GM18868 (cell line): ENCODE data around the gene NUB1.

Experiments used
- ATAC-seq: cut with Tn5 transposase; IDR thresholded peaks from one replicate; pipeline ENCODE4 v1.9.1; 2021; ENCODE audit warnings: mild to moderate bottlenecking, moderate library complexity; ENCODE audit not compliant: unreplicated experiment

NUB1 gene

DNA sequence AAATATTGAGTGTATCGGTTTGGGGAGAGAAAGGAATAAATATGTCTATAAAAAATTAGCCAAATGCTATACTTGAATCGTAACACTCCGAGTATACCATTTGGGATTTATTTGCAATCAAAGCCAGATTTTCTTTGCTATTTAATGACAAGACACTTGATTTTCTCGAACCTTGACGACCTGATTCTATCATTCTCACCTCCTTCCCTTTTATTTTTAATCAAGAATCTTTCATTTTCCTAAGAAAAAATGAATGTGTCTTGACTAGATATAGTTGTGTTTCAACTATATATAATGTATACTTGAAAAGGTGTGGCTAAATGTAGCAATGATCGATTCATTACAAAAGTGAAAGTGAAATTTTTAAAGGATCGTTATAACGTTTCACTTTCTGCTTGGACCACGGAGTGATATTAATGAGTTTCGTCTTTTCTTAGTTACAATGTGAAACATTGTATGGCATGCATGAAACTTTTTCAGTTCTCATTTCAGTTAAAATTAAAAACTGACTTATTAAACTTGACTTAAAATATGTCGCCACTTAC is 562 bp downstream of the NUB1 start:
- peak; percentile 60 for ATAC-seq

DNA sequence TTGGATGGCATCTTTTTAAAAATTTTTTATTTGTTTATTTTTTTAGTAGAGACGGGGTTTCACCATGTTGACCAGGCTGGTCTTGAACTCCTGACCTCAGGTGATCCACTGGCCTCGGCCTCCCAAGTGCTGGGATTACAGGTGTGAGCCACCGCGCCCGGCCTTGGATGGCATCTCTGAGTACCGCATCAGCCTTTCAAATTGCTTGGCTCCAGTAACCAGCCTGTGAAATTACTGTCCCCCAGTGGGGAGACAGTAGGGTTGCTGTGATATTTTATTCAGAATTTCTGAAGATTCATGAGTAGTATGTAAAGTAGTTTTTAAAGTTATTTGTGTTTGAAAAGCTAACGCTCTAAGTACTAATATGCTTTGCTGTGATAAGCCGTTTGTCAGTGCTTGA is 1.2 kb downstream of the NUB1 start:
- ATAC-seq = no peak

- no peak for ATAC-seq
These were observed 1.9 kb downstream of the NUB1 start for GRCh38 chr7:151343516-151343915.

DNA sequence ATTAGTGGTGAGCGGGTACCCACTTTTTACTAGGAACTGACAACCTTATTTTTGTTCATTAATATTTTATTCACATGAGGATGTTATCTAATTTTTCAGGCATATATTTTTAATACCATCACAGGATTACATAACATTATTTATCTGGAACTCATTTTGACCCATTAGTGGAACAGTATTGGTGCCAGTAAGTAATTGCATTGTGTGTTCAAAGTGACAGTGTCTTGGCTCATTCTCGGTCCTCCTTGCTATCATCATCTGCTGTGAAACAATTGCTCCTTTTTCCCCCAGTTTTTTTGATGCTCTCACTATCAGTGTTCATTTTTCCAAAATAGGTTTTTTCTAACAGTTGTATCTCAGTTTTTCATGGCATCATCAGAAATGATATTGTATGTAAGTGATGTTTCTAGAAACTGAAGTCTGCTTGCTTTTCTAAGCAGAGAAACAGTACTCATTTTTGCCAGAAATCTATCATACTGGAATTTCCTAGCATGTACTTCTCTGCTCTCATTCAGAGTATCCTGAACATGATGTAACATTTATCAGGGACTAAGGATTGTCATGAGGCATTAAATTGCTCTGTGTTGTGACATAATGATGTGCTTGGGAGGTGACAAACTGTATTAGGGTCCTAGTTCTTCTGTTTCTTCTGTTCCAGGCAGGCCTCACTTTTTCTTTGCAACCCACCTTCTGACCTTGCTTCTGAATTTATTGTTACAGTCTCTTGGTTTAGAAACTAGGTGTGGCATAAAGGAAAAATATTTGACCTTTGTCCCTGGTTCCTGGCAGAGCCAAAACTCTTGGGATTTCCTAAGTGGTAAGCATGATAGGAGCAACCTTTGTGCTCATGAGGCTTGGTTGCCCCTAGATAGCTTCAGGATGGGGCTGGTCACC is 4.2 kb downstream of the NUB1 start:
- no peak for ATAC-seq

DNA sequence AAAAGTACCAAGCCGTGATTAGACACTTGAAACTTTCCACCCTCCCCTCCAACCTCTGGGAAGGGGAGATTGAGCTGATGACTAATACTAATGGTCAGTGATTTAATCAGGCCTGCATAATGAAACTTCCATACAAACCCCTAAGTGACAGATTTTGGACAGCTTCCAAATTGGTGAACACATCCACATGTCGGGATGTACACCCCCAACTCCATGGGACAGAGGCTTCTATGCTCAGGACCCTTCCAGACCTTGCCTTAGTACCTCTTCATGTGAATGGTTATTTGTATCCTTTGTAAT is 4.8 kb downstream of the NUB1 start:
- no peak for ATAC-seq

DNA sequence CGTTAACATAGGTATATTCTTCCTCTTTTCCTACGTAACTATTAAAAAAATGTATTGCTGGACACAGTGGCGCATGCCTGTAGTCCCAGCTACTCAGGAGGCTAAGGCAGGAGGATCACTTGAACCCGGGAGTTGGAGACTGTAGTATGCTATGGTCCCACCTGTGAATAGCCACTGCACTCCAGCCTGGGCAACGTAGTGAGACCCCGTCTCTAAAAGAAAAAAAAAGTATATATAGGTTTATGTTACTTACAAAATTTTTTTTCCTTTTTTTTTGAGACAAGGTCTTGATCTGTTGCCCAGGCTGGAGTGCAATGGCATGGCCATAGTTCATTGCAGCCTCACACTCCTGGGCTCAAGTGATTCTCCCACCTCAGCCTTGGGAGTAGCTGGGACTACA is 5.6 kb downstream of the NUB1 start:
- no peak for ATAC-seq

GRCh38 chr7:151348970-151349369 is 7.4 kb downstream of the NUB1 start:
- no peak for ATAC-seq

DNA sequence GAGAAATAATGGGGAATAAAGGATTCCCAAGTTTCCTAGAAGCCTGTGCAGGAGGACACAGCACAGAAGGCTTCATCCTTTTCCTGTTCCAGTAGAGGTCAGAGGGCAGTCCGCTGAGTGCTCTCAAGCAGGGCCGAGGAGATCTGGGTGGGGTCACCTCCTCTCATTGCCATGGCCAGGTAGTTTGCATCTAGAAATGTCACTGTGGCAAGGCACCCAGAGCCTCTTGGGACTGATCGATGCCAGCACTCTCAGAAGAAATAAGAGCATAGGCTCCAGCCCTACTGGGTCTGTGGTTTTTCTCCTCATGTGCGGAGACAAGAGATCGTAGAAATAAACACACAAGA is 7.9 kb downstream of the NUB1 start:
- peak; percentile 30 for ATAC-seq

DNA sequence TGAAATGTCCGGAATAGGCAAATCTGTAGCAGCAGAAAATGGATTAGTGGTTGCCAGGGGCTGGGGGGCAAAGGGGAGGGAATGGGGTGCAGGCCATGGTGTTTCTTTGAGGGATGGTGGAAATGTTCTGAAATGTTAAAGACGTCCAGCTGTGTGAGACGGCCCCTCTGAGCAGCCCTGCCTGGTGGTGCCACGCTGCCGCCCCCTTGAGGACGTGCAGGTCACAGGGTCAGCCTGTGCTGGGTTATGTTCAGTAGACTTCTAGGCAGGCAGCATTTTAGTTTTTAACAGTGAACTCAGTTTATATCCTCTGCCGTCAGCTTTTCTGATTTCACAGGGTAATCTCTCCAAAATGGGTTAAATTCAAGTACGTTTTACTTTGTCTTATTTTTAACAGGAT is 9.4 kb downstream of the NUB1 start:
- no peak for ATAC-seq

- ATAC-seq = peak; percentile 53
These were observed 10.4 kb downstream of the NUB1 start for GRCh38 chr7:151351967-151352366.

GRCh38 chr7:151352512-151352911 is 10.9 kb downstream of the NUB1 start:
- ATAC-seq = no peak

GRCh38 chr7:151361193-151361959 is 19.8 kb downstream of the NUB1 start:
- no peak for ATAC-seq

DNA sequence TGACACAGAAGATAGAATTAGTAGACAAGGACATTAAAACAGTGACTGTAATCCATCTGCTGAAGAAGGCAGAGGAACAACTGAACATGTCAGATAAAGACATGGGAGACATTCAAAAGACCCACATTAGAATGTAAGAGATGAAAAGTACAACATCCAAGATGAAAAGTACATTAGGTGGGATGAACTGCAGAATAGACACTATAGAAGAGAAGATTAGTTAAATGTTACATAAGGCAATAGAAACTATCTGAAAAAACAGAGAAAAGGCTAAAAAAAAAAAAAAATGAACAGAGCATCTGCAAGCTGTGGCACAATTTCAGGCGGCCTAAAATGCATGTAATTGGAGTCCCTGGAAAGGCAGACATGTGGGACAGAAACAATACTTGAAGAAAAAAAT is 21.6 kb downstream of the NUB1 start:
- no peak for ATAC-seq

- no peak for ATAC-seq
These were observed 24.7 kb downstream of the NUB1 start for GRCh38 chr7:151366166-151366879.

- ATAC-seq = no peak
These were observed 25.2 kb downstream of the NUB1 start for GRCh38 chr7:151366880-151367222.

DNA sequence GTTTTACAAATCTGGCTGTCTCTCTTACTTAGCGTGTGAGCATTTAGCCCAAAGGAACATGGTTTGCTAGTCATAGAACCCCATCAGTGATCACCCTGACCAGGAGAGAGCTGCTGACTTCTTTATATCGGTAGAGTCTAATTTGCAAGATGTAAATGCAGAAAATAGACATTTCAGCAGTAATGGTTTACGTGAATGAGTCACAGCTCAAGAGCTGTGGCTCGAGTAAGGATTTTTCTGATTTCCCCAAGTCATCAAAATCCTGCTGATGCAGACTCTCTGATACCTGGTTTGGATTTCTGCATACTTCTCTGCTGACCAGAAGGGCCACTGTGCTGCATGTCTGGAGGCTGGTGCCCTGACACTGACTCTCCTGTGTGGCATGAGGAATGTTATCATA is 25.7 kb downstream of the NUB1 start:
- ATAC-seq = no peak

GRCh38 chr7:151368136-151368571 is 26.5 kb downstream of the NUB1 start:
- ATAC-seq = peak; percentile 92

DNA sequence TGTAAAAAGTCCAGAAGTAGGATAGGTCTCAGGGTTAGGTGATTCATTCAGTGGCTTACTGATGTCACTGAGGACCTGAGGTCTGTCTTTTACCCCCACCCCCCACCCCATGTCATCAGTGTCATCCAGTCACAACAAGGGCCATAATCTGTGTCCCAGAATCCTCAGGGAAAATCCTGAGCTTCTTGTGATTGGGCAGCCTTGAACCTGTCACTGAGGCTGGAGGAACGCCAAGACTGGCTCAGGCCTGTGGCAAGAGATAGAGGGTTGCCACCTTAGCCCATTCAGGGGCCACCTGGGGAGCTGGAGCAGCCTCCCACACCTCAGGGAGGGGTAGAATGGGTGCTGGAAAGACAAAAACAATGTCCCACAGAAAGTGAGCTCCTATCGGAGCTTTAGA is 29.7 kb downstream of the NUB1 start:
- no peak for ATAC-seq

GRCh38 chr7:151372612-151373265 is 31.1 kb downstream of the NUB1 start:
- no peak for ATAC-seq

GRCh38 chr7:151373599-151373998 is 32.0 kb downstream of the NUB1 start:
- no peak for ATAC-seq

- no peak for ATAC-seq
These were observed 32.5 kb downstream of the NUB1 start for GRCh38 chr7:151374139-151374538.
